Measurements from ENCODE around the gene PZP. TPM values are rescaled to one million over a fixed set of nuclear protein-coding genes. Genes with fewer than 3 reads are reported as not detected.

PZP gene
- total and polyA plus RNA-seq, 9 of the 15 experiments (the other 6 are each of a cell fraction or from before 2014, with no cell fraction given): 0.01 TPM; not detected in 8

GRCh38 chr12:9156119-9156518 lies 52.1 kb downstream of the PZP start:
- ChIA-PET CTCF (ENCODE audit: low intra/inter-chr PET ratio) (no interaction called here), POLR2A (no interaction called here)
- ATAC-seq (no peak), FAIRE-seq (no peak), DNase-seq (ENCODE audit: extremely low read depth in 1 of 4, low spot score in 3 of 4) (no peak)
- Histone ChIP-seq H4K20me1 (replicated peaks; ENCODE audit: control insufficient read depth, insufficient read depth, low read length) (no peaks in the 10 kb centered on the region), H3K27ac (ENCODE audit: extremely low read depth, low read depth, low read length) (no peak overlapping the region), H3K4me1 (replicated peaks in 1 of 2; ENCODE audit: control insufficient read depth in 2 of 2, insufficient read depth in 2 of 2, low read length in 2 of 2) (no peaks in the 10 kb centered on the region), H3K9me1 (ENCODE audit: control insufficient read depth, insufficient read depth, low read length) (no peaks in the 10 kb centered on the region), H2AFZ (ENCODE audit: low read depth, low read length) (no peak overlapping the region), H3K36me3 (ENCODE audit: control insufficient read depth, insufficient read depth, low read length) (no peaks in the 10 kb centered on the region), H3K9ac (ENCODE audit: insufficient read depth in 1 of 2, low read depth in 2 of 2, low read length in 2 of 2) (no peak overlapping the region), H3K27me3 (ENCODE audit: control insufficient read depth in 2 of 2, insufficient read depth in 2 of 2, low read length in 2 of 2) (no peaks in the 10 kb centered on the region), H3K9me3 (replicated peaks; ENCODE audit: control insufficient read depth, insufficient read depth, low read depth, low read length) (no peaks in the 10 kb centered on the region), H3K79me2 (ENCODE audit: control insufficient read depth, insufficient read depth, low read length) (no peaks in the 10 kb centered on the region), H3K4me2 (ENCODE audit: insufficient read depth, low read length) (no peak overlapping the region), H3K4me3 (no peak overlapping the region)
- intact Hi-C loops (cut with micrococcal nuclease): no loop called here
- WGBS (ENCODE audit: insufficient coverage, low coverage, missing lambda C conversion rate): 0% methylated on average over 4 of the region's 4 CpGs
- in situ Hi-C loops (cut with MboI): no loop called here
- no TSS peak for BruUV-seq (replicated peaks)
- no peak for TF ChIP-seq FOS (IDR thresholded peaks at IDR 0.05; ENCODE audit: extremely low read depth, insufficient read length)
- TF ChIP-seq TAF15 (IDR thresholded peaks at IDR 0.05; ENCODE audit: low read depth, low read length): no peak
- TF ChIP-seq ZNF695 (CRISPR knock-in tag; IDR thresholded peaks at IDR 0.05): no peak
- no peak for TF ChIP-seq ZC3H11A (IDR thresholded peaks at IDR 0.05; ENCODE audit: low read depth, low read length)
- no peak for TF ChIP-seq HNRNPL (IDR thresholded peaks at IDR 0.05; ENCODE audit: low read depth, low read length)
- TF ChIP-seq NUFIP1 (IDR thresholded peaks at IDR 0.05; ENCODE audit: partially characterized antibody): no peak
- TF ChIP-seq ZBED1 (IDR thresholded peaks at IDR 0.05): no peak
- no peak for TF ChIP-seq FIP1L1 (IDR thresholded peaks at IDR 0.05; ENCODE audit: low read depth, low read length, poor library complexity, severe bottlenecking)
- TF ChIP-seq ZSCAN32 (CRISPR knock-in tag; IDR thresholded peaks at IDR 0.05): no peak
- TF ChIP-seq CBFA2T2 (conservative IDR thresholded peaks at IDR 0.05): no peak
- TF ChIP-seq ZNF165 (CRISPR knock-in tag; IDR thresholded peaks at IDR 0.05; ENCODE audit: borderline replicate concordance): no peak
- no peak for TF ChIP-seq PTBP1 (IDR thresholded peaks at IDR 0.05; ENCODE audit: low read depth, low read length)
- TF ChIP-seq MYBL2 (IDR thresholded peaks at IDR 0.05; ENCODE audit: low read depth): no peak
- no peak for TF ChIP-seq MYBL2 (CRISPR knock-in tag; IDR thresholded peaks at IDR 0.05; ENCODE audit: borderline replicate concordance)
- no peak for TF ChIP-seq ZC3H4 (CRISPR knock-in tag; IDR thresholded peaks at IDR 0.05; ENCODE audit: borderline replicate concordance)
